ENCODE data around the gene USP25. TPM values are rescaled to one million over a fixed set of nuclear protein-coding genes. Genes with fewer than 3 reads are reported as not detected.

USP25 gene
- total RNA-seq, 1 experiment from 2014 or later: 42.0 TPM

DNA sequence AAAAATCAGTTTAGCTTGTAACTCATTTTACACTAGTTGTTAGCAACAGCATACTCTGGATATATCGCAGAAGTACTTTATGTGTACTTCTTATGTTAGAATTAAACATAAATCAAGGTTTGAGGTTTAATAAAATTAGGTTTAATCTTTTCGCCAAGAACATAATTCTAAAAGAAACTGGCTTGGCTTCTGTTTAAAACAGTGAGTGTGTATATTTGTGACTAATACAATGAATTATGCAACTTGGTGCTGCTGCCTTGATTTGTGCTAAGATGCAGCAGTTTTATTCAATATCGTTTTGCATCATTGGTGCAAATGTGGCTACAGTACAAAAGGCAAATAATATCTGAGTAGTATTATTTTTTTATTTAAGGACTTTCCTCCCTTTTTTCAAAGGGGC lies 44.8 kb downstream of the USP25 start (continued):
- TF ChIP-seq, protein P1, sequence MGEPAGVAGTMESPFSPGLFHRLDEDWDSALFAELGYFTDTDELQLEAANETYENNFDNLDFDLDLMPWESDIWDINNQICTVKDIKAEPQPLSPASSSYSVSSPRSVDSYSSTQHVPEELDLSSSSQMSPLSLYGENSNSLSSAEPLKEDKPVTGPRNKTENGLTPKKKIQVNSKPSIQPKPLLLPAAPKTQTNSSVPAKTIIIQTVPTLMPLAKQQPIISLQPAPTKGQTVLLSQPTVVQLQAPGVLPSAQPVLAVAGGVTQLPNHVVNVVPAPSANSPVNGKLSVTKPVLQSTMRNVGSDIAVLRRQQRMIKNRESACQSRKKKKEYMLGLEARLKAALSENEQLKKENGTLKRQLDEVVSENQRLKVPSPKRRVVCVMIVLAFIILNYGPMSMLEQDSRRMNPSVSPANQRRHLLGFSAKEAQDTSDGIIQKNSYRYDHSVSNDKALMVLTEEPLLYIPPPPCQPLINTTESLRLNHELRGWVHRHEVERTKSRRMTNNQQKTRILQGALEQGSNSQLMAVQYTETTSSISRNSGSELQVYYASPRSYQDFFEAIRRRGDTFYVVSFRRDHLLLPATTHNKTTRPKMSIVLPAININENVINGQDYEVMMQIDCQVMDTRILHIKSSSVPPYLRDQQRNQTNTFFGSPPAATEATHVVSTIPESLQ (CRISPR knock-in tag; IDR thresholded peaks at IDR 0.05): no peak
- TF ChIP-seq, protein P2, sequence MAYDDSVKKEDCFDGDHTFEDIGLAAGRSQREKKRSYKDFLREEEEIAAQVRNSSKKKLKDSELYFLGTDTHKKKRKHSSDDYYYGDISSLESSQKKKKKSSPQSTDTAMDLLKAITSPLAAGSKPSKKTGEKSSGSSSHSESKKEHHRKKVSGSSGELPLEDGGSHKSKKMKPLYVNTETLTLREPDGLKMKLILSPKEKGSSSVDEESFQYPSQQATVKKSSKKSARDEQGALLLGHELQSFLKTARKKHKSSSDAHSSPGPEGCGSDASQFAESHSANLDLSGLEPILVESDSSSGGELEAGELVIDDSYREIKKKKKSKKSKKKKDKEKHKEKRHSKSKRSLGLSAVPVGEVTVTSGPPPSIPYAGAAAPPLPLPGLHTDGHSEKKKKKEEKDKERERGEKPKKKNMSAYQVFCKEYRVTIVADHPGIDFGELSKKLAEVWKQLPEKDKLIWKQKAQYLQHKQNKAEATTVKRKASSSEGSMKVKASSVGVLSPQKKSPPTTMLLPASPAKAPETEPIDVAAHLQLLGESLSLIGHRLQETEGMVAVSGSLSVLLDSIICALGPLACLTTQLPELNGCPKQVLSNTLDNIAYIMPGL (CRISPR knock-in tag; IDR thresholded peaks at IDR 0.05): no peak
- TF ChIP-seq, protein P3, sequence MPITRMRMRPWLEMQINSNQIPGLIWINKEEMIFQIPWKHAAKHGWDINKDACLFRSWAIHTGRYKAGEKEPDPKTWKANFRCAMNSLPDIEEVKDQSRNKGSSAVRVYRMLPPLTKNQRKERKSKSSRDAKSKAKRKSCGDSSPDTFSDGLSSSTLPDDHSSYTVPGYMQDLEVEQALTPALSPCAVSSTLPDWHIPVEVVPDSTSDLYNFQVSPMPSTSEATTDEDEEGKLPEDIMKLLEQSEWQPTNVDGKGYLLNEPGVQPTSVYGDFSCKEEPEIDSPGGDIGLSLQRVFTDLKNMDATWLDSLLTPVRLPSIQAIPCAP (CRISPR knock-in tag; IDR thresholded peaks at IDR 0.05): no peak
- TF ChIP-seq, protein P4, sequence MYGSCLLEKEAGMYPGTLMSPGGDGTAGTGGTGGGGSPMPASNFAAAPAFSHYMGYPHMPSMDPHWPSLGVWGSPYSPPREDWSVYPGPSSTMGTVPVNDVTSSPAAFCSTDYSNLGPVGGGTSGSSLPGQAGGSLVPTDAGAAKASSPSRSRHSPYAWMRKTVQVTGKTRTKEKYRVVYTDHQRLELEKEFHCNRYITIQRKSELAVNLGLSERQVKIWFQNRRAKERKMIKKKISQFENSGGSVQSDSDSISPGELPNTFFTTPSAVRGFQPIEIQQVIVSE (CRISPR knock-in tag; IDR thresholded peaks at IDR 0.05; ENCODE audit: borderline replicate concordance): no peak
- TF ChIP-seq ZNF396 (CRISPR knock-in tag; IDR thresholded peaks at IDR 0.05; ENCODE audit: borderline replicate concordance) (no peak), NFATC4 (CRISPR knock-in tag; IDR thresholded peaks at IDR 0.05) (no peak), SOX15 (CRISPR knock-in tag; IDR thresholded peaks at IDR 0.05) (no peak), GTF2I (CRISPR knock-in tag; conservative IDR thresholded peaks at IDR 0.05) (no peak), PRRX2 (CRISPR knock-in tag; IDR thresholded peaks at IDR 0.05) (no peak)
- TF ChIP-seq, protein P5, sequence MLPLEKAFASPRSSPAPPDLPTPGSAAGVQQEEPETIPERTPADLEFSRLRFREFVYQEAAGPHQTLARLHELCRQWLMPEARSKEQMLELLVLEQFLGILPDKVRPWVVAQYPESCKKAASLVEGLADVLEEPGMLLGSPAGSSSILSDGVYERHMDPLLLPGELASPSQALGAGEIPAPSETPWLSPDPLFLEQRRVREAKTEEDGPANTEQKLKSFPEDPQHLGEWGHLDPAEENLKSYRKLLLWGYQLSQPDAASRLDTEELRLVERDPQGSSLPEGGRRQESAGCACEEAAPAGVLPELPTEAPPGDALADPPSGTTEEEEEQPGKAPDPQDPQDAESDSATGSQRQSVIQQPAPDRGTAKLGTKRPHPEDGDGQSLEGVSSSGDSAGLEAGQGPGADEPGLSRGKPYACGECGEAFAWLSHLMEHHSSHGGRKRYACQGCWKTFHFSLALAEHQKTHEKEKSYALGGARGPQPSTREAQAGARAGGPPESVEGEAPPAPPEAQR (CRISPR knock-in tag; IDR thresholded peaks at IDR 0.05): no peak
- TF ChIP-seq, protein P6, sequence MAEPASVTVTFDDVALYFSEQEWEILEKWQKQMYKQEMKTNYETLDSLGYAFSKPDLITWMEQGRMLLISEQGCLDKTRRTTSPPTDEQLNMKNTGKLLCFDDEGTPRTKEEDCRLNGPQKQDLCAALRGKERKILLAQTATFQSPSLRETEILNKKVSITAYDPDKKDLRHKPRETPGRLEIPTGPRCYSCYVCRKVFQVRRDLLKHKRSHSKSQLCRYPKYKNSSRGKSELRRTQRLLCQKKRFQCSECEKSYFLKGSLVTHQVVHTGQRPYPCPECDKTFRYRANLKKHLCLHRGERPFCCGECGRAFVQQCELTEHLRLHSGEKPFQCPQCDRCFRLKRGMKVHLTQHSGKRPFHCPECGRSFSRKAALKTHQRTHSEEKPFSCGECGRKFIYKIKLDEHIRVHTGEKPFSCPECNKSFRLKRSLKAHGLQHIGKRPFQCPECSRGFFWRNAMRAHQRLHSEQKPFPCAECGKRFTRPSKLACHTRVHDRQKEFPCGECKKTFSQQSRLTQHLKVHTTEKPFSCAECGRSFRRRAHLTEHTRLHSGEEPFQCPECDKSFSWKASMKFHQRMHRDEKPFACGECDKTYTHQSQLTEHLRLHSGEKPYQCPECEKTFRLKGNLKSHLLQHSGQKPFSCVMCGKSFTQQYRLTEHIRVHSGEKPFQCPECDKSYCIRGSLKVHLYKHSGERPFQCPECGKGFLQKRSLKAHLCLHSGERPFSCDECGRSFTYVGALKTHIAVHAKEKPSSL (CRISPR knock-in tag; conservative IDR thresholded peaks at IDR 0.05): no peak
- TF ChIP-seq, protein P7, sequence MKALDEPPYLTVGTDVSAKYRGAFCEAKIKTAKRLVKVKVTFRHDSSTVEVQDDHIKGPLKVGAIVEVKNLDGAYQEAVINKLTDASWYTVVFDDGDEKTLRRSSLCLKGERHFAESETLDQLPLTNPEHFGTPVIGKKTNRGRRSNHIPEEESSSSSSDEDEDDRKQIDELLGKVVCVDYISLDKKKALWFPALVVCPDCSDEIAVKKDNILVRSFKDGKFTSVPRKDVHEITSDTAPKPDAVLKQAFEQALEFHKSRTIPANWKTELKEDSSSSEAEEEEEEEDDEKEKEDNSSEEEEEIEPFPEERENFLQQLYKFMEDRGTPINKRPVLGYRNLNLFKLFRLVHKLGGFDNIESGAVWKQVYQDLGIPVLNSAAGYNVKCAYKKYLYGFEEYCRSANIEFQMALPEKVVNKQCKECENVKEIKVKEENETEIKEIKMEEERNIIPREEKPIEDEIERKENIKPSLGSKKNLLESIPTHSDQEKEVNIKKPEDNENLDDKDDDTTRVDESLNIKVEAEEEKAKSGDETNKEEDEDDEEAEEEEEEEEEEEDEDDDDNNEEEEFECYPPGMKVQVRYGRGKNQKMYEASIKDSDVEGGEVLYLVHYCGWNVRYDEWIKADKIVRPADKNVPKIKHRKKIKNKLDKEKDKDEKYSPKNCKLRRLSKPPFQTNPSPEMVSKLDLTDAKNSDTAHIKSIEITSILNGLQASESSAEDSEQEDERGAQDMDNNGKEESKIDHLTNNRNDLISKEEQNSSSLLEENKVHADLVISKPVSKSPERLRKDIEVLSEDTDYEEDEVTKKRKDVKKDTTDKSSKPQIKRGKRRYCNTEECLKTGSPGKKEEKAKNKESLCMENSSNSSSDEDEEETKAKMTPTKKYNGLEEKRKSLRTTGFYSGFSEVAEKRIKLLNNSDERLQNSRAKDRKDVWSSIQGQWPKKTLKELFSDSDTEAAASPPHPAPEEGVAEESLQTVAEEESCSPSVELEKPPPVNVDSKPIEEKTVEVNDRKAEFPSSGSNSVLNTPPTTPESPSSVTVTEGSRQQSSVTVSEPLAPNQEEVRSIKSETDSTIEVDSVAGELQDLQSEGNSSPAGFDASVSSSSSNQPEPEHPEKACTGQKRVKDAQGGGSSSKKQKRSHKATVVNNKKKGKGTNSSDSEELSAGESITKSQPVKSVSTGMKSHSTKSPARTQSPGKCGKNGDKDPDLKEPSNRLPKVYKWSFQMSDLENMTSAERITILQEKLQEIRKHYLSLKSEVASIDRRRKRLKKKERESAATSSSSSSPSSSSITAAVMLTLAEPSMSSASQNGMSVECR (CRISPR knock-in tag; IDR thresholded peaks at IDR 0.05; ENCODE audit: borderline replicate concordance): no peak
- TF ChIP-seq, protein P8, sequence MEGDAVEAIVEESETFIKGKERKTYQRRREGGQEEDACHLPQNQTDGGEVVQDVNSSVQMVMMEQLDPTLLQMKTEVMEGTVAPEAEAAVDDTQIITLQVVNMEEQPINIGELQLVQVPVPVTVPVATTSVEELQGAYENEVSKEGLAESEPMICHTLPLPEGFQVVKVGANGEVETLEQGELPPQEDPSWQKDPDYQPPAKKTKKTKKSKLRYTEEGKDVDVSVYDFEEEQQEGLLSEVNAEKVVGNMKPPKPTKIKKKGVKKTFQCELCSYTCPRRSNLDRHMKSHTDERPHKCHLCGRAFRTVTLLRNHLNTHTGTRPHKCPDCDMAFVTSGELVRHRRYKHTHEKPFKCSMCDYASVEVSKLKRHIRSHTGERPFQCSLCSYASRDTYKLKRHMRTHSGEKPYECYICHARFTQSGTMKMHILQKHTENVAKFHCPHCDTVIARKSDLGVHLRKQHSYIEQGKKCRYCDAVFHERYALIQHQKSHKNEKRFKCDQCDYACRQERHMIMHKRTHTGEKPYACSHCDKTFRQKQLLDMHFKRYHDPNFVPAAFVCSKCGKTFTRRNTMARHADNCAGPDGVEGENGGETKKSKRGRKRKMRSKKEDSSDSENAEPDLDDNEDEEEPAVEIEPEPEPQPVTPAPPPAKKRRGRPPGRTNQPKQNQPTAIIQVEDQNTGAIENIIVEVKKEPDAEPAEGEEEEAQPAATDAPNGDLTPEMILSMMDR (IDR thresholded peaks at IDR 0.05): no peak
